Parathyroid adenoma (tissue), 2 donors: Measurements from ENCODE around the gene PIAS4.

Experiments used
- H2AFZ ChIP-seq: fragments of 300-600 bp; sonication (generic); one replicate; pipeline ENCODE4 v1.7.0; 2017; ENCODE audit warnings: antibody characterized with exemption, mild to moderate bottlenecking
- H3K27ac ChIP-seq: fragments of 300-600 bp; sonication (generic); one replicate; pipeline ENCODE4 v1.7.0; 2017
- H3K27me3 ChIP-seq: fragments of 300-600 bp; sonication (generic); one replicate; pipeline ENCODE4 v1.7.0; 2017; ENCODE audit warnings: low read length; ENCODE audit not compliant: control insufficient read depth, insufficient read depth
- H3K36me3 ChIP-seq: fragments of 300-600 bp; sonication (generic); one replicate; pipeline ENCODE4 v1.7.0; 2017; ENCODE audit warnings: low read length; ENCODE audit not compliant: control insufficient read depth, insufficient read depth
- H3K4me1 ChIP-seq: fragments of 300-600 bp; sonication (generic); one replicate; pipeline ENCODE4 v1.7.0; 2017; ENCODE audit warnings: control low read depth
- H3K4me2 ChIP-seq: fragments of 300-600 bp; sonication (generic); one replicate; pipeline ENCODE4 v1.7.0; 2017; ENCODE audit warnings: low read length
- H3K4me3 ChIP-seq: fragments of 300-600 bp; sonication (generic); one replicate; pipeline ENCODE4 v1.7.0; 2017; ENCODE audit warnings: low read depth, low read length
- H3K79me2 ChIP-seq: fragments of 300-600 bp; sonication (generic); one replicate; pipeline ENCODE4 v1.7.0; 2017; ENCODE audit warnings: control low read depth
- H3K9ac ChIP-seq: fragments of 300-600 bp; sonication (generic); one replicate; pipeline ENCODE4 v1.7.0; 2017; ENCODE audit warnings: mild to moderate bottlenecking
- H3K9me3 ChIP-seq: fragments of 300-600 bp; sonication (generic); one replicate; pipeline ENCODE4 v1.7.0; 2017; ENCODE audit warnings: low read length; ENCODE audit not compliant: control insufficient read depth
- TF ChIP-seq, protein P1 (sequence below): fragments of 300-600 bp; sonication (generic); IDR thresholded peaks from one replicate; pipeline ENCODE4 v1.7.0; 2017; ENCODE audit warnings: antibody characterized with exemption, mild to moderate bottlenecking
- donor health status: primary hyperparathyroidism.

PIAS4 gene

DNA sequence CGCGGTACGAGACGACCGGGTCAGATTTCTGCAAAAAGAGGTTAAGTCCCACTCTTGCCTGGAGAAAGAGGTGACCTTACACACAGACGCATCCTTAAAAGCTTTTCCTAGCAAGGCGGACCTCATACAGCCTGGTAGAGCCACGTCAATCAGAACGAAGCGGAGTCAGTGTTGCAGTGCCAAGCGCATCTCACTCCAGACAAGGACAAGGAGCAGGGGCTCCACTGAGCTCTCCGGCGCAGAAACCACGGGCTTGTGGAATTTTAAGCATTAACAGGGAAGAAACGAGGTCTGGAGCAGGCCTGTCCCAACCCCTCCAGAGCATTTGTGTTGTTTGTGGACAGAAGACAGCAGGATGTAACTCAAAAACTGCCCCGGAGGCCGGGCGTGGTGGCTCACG, 29.4 kb upstream of the PIAS4 start:
- Histone ChIP-seq H3K9ac (no peak overlapping the region), H3K4me3 (no peak overlapping the region), H3K27ac (no peak overlapping the region), H3K36me3 (no peaks in the 10 kb centered on the region), H3K4me2 (no peak overlapping the region), H3K79me2 (peaks cover 31% of the 10 kb centered on the region), H3K9me3 (no peaks in the 10 kb centered on the region), H3K27me3 (no peaks in the 10 kb centered on the region), H3K4me1 (no peaks in the 10 kb centered on the region), H2AFZ (no peak overlapping the region)
- TF ChIP-seq, protein P1, sequence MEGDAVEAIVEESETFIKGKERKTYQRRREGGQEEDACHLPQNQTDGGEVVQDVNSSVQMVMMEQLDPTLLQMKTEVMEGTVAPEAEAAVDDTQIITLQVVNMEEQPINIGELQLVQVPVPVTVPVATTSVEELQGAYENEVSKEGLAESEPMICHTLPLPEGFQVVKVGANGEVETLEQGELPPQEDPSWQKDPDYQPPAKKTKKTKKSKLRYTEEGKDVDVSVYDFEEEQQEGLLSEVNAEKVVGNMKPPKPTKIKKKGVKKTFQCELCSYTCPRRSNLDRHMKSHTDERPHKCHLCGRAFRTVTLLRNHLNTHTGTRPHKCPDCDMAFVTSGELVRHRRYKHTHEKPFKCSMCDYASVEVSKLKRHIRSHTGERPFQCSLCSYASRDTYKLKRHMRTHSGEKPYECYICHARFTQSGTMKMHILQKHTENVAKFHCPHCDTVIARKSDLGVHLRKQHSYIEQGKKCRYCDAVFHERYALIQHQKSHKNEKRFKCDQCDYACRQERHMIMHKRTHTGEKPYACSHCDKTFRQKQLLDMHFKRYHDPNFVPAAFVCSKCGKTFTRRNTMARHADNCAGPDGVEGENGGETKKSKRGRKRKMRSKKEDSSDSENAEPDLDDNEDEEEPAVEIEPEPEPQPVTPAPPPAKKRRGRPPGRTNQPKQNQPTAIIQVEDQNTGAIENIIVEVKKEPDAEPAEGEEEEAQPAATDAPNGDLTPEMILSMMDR, result no peak

DNA sequence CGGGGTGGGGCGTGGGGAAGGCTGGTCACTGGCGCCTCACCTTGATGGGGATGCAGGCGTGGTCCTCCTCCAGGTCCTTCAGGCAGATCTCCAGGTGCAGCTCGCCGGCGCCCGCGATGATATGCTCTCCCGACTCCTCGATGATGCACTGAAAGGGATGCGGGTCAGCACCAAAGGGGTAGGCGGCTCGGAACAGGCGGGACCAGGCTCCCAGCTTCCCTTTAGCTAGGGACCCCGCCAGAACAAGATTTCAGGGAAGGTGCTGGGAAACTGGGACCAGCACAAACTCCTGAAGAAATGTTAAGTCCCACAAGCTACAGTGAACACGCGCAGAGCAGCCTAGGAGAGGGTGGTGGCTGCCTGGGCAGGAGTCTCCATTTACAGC, 28.3 kb upstream of the PIAS4 start:
- no peaks in the 10 kb centered on the region for H3K9me3 ChIP-seq
- H3K4me3 ChIP-seq, result no peak overlapping the region
- no peak overlapping the region for H3K4me2 ChIP-seq
- H3K27me3 ChIP-seq, result no peaks in the 10 kb centered on the region
- H3K9ac ChIP-seq, result no peak overlapping the region
- no peak overlapping the region for H3K27ac ChIP-seq
- TF ChIP-seq, protein P1, result no peak
- no peak overlapping the region for H2AFZ ChIP-seq
- peaks cover 8% of the 10 kb centered on the region for H3K4me1 ChIP-seq
- no peaks in the 10 kb centered on the region for H3K36me3 ChIP-seq
- H3K79me2 ChIP-seq, result peaks cover 43% of the 10 kb centered on the region

DNA sequence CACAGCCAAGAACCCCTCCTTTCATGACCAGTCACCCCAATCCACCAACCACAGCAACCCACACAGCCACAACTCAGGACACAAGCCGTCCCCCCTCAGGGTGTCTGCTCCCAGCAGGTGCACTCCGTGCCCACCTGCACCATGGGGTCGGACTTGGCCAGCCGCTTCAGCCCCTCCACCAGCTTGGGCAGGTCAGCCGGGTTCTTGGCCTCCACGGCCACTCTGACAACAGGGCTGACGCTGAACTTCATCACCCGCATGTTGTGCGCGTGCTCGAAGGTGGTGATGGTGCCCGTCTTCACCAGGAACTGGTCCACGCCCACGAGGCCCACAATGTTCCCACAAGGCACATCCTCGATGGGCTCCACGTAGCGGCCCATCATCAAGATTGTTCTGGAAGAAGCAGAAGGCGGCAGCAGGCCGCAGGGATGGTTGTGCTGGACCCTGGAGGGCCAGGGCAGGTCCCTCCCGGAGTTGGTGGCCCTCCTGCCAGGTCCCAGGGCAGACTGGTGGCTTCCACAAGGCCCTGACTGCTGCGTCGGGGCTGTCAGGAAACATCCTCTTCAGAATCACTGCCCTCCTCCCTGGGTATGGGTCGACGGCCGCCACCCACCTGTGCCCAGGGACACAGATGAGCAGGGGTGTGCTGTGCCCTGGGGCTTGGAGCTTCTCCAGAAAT, 27.7 kb upstream of the PIAS4 start:
- H3K27me3 ChIP-seq, result no peaks in the 10 kb centered on the region
- H3K27ac ChIP-seq, result no peak overlapping the region
- H3K4me1 ChIP-seq, result peaks cover 8% of the 10 kb centered on the region
- peaks cover 47% of the 10 kb centered on the region for H3K79me2 ChIP-seq
- no peak overlapping the region for H3K4me3 ChIP-seq
- no peaks in the 10 kb centered on the region for H3K9me3 ChIP-seq
- no peak overlapping the region for H3K9ac ChIP-seq
- H3K4me2 ChIP-seq, result no peak overlapping the region
- TF ChIP-seq, protein P1, result no peak
- H2AFZ ChIP-seq, result no peak overlapping the region
- no peaks in the 10 kb centered on the region for H3K36me3 ChIP-seq

DNA sequence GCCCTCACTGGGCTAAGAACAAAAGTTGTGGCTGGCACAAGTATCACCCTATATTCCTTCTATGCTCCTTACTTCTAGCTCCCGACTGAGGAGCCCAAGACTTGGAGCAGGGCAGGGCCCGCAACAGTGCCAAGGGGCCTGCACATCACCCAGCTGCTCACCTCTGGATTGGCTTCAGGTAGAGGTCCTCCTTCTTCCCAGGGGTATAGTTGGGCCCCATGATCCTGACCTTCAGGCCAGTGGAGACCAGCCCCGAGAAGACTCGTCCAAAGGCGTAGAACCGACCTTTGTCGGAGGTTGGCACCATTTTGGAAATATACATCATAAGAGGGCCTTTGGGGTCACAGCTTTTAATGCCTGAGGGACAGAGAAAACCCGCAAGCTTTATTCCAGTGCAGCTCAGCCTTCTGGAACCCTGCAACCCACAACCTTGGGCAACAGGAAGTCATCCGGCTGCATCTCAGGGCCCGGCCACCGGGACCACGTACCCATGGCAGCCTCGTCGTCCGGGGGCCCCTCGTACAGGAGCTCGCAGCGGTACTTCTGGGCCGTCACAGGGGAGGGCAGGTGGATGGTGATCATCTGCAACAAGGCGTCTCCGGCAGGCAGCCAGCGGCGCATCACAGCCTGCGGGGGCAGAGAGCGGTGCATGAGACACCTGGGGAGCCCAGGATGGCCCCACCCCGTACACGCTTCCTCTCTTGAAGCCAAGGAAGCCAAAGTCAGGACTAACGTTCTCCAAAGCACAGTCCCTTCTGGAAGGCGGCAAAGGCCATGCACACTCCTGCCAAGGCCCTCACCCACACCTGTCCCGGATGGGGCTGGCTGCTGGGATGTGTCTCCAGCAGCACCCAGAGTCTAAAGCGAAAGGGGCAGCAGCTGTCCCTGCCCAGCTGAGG, 26.9 kb upstream of the PIAS4 start:
- Histone ChIP-seq H3K4me2 (no peak overlapping the region), H3K9me3 (no peaks in the 10 kb centered on the region), H3K4me1 (peaks cover 9% of the 10 kb centered on the region), H3K79me2 (peaks cover 47% of the 10 kb centered on the region), H3K27ac (no peak overlapping the region), H3K27me3 (no peaks in the 10 kb centered on the region), H3K9ac (no peak overlapping the region), H2AFZ (no peak overlapping the region), H3K36me3 (no peaks in the 10 kb centered on the region), H3K4me3 (no peak overlapping the region)
- TF ChIP-seq, protein P1, result no peak
